ENCODE measurements around the gene PIEZO2. TPM values are rescaled to one million over a fixed set of nuclear protein-coding genes. Genes with fewer than 3 reads are reported as not detected.

Gene PIEZO2
- total RNA-seq, 1 experiment from 2014 or later = not detected

GRCh38 chr18:10705291-10705690, 444.1 kb downstream of the PIEZO2 start:
- H3K9ac ChIP-seq (ENCODE audit: low read length) = no peak overlapping the region
- no peak overlapping the region for H3K4me3 ChIP-seq (ENCODE audit: low read length)
- H3K4me2 ChIP-seq (ENCODE audit: low read depth, low read length, poor library complexity, severe bottlenecking) = no peak overlapping the region
- H3K27ac ChIP-seq (ENCODE audit: low read length) = no peak overlapping the region
- no peaks in the 10 kb centered on the region for H3K9me2 ChIP-seq (replicated peaks; ENCODE audit: insufficient read depth, low read length)
- no peaks in the 10 kb centered on the region for H3K36me3 ChIP-seq (ENCODE audit: insufficient read depth, low read length)
- no peak overlapping the region for H2AFZ ChIP-seq (ENCODE audit: low read length)
- no peaks in the 10 kb centered on the region for H3K4me1 ChIP-seq (ENCODE audit: low read length)
- H4K20me1 ChIP-seq (ENCODE audit: insufficient read depth, low read depth, low read length) = no peaks in the 10 kb centered on the region
- H3K27me3 ChIP-seq (ENCODE audit: low read length) = no peaks in the 10 kb centered on the region
- H3K9me3 ChIP-seq (ENCODE audit: low read length) = no peaks in the 10 kb centered on the region
- no peaks in the 10 kb centered on the region for H3K79me2 ChIP-seq (ENCODE audit: low read length)
- no peak for DNase-seq

DNA sequence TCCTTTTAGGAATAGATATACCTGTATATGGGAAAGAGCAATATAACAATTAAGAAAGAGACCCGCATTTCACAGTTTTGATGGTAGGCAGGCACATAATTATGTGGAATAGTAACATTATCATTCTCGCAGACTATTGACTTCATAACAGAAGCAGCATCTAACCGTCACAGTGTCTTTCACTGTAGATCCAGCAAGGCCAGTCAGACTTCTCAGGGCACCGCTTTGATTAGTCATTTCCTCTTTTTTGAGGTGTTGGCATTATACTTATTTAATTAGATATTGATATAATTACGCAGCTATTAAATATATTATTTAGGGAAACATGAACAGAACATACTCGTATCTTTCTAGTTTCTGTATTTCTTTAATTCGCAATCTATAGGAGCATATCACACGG, 447.2 kb downstream of the PIEZO2 start:
- no peak overlapping the region for H2AFZ ChIP-seq (ENCODE audit: low read length)
- no peak overlapping the region for H3K4me2 ChIP-seq (ENCODE audit: low read depth, low read length, poor library complexity, severe bottlenecking)
- H3K4me1 ChIP-seq (ENCODE audit: low read length) = no peaks in the 10 kb centered on the region
- DNase-seq = no peak
- no peaks in the 10 kb centered on the region for H4K20me1 ChIP-seq (ENCODE audit: insufficient read depth, low read depth, low read length)
- H3K9me2 ChIP-seq (replicated peaks; ENCODE audit: insufficient read depth, low read length) = no peaks in the 10 kb centered on the region
- no peak overlapping the region for H3K4me3 ChIP-seq (ENCODE audit: low read length)
- no peaks in the 10 kb centered on the region for H3K79me2 ChIP-seq (ENCODE audit: low read length)
- H3K9me3 ChIP-seq (ENCODE audit: low read length) = no peaks in the 10 kb centered on the region
- H3K9ac ChIP-seq (ENCODE audit: low read length) = no peak overlapping the region
- no peaks in the 10 kb centered on the region for H3K27me3 ChIP-seq (ENCODE audit: low read length)
- no peaks in the 10 kb centered on the region for H3K36me3 ChIP-seq (ENCODE audit: insufficient read depth, low read length)
- no peak overlapping the region for H3K27ac ChIP-seq (ENCODE audit: low read length)

DNA sequence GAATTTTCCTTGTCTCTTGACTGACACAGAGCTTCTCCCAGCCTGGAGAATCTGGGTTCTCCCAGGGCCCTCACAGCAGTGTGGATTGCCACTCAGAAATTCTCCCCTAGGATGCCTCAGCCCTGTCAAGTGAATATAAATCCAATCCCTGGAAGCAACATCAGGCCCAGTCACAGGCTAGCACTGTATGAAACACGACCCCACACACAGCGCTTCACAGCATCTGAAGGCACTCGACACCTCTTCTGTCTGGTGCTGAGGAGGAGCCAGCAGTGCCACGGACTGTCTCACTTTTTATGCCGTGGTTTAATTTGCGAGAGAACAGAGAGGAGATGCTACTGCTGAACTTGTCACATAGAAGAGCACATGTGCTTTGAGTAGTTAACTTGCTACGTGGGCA, 459.0 kb downstream of the PIEZO2 start:
- H3K27ac ChIP-seq (ENCODE audit: low read length) = no peak overlapping the region
- H3K79me2 ChIP-seq (ENCODE audit: low read length) = no peaks in the 10 kb centered on the region
- DNase-seq = no peak
- H3K9ac ChIP-seq (ENCODE audit: low read length) = no peak overlapping the region
- no peak overlapping the region for H2AFZ ChIP-seq (ENCODE audit: low read length)
- no peaks in the 10 kb centered on the region for H3K27me3 ChIP-seq (ENCODE audit: low read length)
- H3K36me3 ChIP-seq (ENCODE audit: insufficient read depth, low read length) = no peaks in the 10 kb centered on the region
- H3K4me1 ChIP-seq (ENCODE audit: low read length) = no peaks in the 10 kb centered on the region
- H3K4me2 ChIP-seq (ENCODE audit: low read depth, low read length, poor library complexity, severe bottlenecking) = no peak overlapping the region
- no peaks in the 10 kb centered on the region for H3K9me2 ChIP-seq (replicated peaks; ENCODE audit: insufficient read depth, low read length)
- no peaks in the 10 kb centered on the region for H4K20me1 ChIP-seq (ENCODE audit: insufficient read depth, low read depth, low read length)
- H3K4me3 ChIP-seq (ENCODE audit: low read length) = no peak overlapping the region
- no peaks in the 10 kb centered on the region for H3K9me3 ChIP-seq (ENCODE audit: low read length)

- H3K9me2 ChIP-seq (replicated peaks; ENCODE audit: insufficient read depth, low read length) = no peaks in the 10 kb centered on the region
- no peaks in the 10 kb centered on the region for H3K79me2 ChIP-seq (ENCODE audit: low read length)
- H3K36me3 ChIP-seq (ENCODE audit: insufficient read depth, low read length) = no peaks in the 10 kb centered on the region
- no peaks in the 10 kb centered on the region for H3K27me3 ChIP-seq (ENCODE audit: low read length)
- no peak overlapping the region for H2AFZ ChIP-seq (ENCODE audit: low read length)
- H3K27ac ChIP-seq (ENCODE audit: low read length) = no peak overlapping the region
- H3K4me3 ChIP-seq (ENCODE audit: low read length) = no peak overlapping the region
- no peak overlapping the region for H3K9ac ChIP-seq (ENCODE audit: low read length)
- H3K9me3 ChIP-seq (ENCODE audit: low read length) = no peaks in the 10 kb centered on the region
- no peaks in the 10 kb centered on the region for H3K4me1 ChIP-seq (ENCODE audit: low read length)
- no peak overlapping the region for H3K4me2 ChIP-seq (ENCODE audit: low read depth, low read length, poor library complexity, severe bottlenecking)
- no peak for DNase-seq
- no peaks in the 10 kb centered on the region for H4K20me1 ChIP-seq (ENCODE audit: insufficient read depth, low read depth, low read length)
Measured at GRCh38 chr18:10690035-10690329, 459.4 kb downstream of the PIEZO2 start.

DNA sequence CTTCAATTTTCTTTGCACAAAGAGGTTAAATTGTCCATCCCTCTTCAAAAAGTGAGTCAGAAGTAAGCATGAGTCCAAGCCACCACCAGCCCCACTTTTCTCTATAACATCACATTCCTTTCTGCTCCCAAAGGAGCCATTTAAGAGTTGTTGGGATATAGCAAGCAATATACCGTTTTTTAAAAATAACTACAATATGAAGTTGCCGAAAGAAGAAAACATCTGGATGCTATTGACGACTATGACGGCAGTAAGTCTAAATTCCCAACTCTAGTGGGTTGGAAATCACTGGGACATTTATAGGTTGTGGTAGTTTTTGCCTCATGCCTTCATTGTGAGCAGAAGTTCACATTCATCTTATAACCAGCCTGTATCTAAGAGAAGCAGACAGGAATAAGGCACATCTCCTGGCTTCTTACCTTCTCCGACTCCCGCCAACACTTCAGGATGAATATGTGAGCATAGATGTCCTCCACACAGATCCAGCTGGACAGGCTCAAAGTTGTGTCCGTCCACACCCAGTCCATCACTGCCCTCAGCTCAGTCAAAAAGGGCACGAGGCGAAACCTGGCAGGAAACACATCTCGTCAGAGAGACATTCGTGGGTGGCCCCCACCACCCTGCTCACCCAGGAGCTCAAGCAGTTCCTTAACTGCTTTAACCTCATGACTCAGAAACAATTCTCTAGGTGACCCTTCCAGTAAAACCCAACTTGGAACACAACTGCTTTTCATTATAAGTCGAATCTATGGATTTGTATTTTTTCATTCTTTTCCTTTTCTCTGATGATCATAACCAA, 459.9 kb downstream of the PIEZO2 start:
- no peaks in the 10 kb centered on the region for H3K4me1 ChIP-seq (ENCODE audit: low read length)
- H3K36me3 ChIP-seq (ENCODE audit: insufficient read depth, low read length) = no peaks in the 10 kb centered on the region
- no peak overlapping the region for H2AFZ ChIP-seq (ENCODE audit: low read length)
- H3K27ac ChIP-seq (ENCODE audit: low read length) = no peak overlapping the region
- H3K9me2 ChIP-seq (replicated peaks; ENCODE audit: insufficient read depth, low read length) = no peaks in the 10 kb centered on the region
- H3K9me3 ChIP-seq (ENCODE audit: low read length) = no peaks in the 10 kb centered on the region
- no peak for DNase-seq
- H4K20me1 ChIP-seq (ENCODE audit: insufficient read depth, low read depth, low read length) = no peaks in the 10 kb centered on the region
- H3K4me3 ChIP-seq (ENCODE audit: low read length) = no peak overlapping the region
- H3K79me2 ChIP-seq (ENCODE audit: low read length) = no peaks in the 10 kb centered on the region
- no peaks in the 10 kb centered on the region for H3K27me3 ChIP-seq (ENCODE audit: low read length)
- no peak overlapping the region for H3K9ac ChIP-seq (ENCODE audit: low read length)
- no peak overlapping the region for H3K4me2 ChIP-seq (ENCODE audit: low read depth, low read length, poor library complexity, severe bottlenecking)

DNA sequence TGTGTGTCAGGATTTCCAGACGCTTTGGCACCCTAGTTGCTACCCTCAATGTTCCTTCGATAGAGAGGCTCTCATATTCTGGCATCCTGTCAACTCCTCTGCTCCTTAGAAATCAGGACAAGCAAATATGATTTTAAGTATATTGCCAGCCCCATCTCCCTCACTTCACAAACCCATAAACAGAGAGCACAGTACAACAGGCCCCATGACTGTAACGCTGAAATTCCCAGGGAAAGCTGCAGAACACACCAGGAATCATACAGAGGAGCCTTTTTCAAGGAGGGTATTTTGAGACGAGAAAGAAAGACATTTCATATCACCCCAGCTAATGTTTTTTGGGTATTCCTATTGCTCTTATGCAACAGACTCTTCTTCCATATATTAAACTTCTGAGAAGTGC, 460.6 kb downstream of the PIEZO2 start:
- Histone ChIP-seq H3K27me3 (ENCODE audit: low read length) (no peaks in the 10 kb centered on the region), H3K4me2 (ENCODE audit: low read depth, low read length, poor library complexity, severe bottlenecking) (no peak overlapping the region), H3K9ac (ENCODE audit: low read length) (no peak overlapping the region), H4K20me1 (ENCODE audit: insufficient read depth, low read depth, low read length) (no peaks in the 10 kb centered on the region), H3K4me1 (ENCODE audit: low read length) (no peaks in the 10 kb centered on the region), H3K79me2 (ENCODE audit: low read length) (no peaks in the 10 kb centered on the region), H3K36me3 (ENCODE audit: insufficient read depth, low read length) (no peaks in the 10 kb centered on the region), H3K27ac (ENCODE audit: low read length) (no peak overlapping the region), H3K4me3 (ENCODE audit: low read length) (no peak overlapping the region), H3K9me2 (replicated peaks; ENCODE audit: insufficient read depth, low read length) (no peaks in the 10 kb centered on the region), H3K9me3 (ENCODE audit: low read length) (no peaks in the 10 kb centered on the region), H2AFZ (ENCODE audit: low read length) (no peak overlapping the region)
- no peak for DNase-seq

GRCh38 chr18:10687161-10687925, 462.0 kb downstream of the PIEZO2 start:
- Histone ChIP-seq H3K27ac (ENCODE audit: low read length) (no peak overlapping the region), H3K4me3 (ENCODE audit: low read length) (no peak overlapping the region), H3K36me3 (ENCODE audit: insufficient read depth, low read length) (no peaks in the 10 kb centered on the region), H3K4me2 (ENCODE audit: low read depth, low read length, poor library complexity, severe bottlenecking) (no peak overlapping the region), H3K4me1 (ENCODE audit: low read length) (no peaks in the 10 kb centered on the region), H3K27me3 (ENCODE audit: low read length) (no peaks in the 10 kb centered on the region), H2AFZ (ENCODE audit: low read length) (no peak overlapping the region), H3K79me2 (ENCODE audit: low read length) (no peaks in the 10 kb centered on the region), H4K20me1 (ENCODE audit: insufficient read depth, low read depth, low read length) (no peaks in the 10 kb centered on the region), H3K9ac (ENCODE audit: low read length) (no peak overlapping the region), H3K9me2 (replicated peaks; ENCODE audit: insufficient read depth, low read length) (no peaks in the 10 kb centered on the region), H3K9me3 (ENCODE audit: low read length) (no peaks in the 10 kb centered on the region)
- DNase-seq = no peak

DNA sequence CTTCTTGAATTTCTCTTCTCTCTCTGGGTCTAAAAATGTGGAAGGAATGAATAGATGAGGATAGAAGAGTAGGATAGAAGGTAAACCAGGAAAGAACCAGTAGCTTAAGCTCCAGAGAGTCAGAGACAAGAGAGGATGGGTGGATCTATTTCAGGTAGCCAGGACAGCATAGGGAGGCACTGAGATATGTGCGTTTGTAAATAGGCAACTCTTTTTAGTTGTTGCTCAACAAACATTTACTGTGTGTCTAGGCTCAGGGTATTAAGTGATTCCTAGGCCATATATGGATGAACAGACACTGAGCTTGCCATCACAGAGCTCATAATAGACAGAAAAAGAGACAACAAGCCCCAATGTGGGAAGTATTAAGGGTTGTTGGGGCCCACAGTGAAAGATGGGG, 463.1 kb downstream of the PIEZO2 start:
- no peaks in the 10 kb centered on the region for H3K9me2 ChIP-seq (replicated peaks; ENCODE audit: insufficient read depth, low read length)
- no peaks in the 10 kb centered on the region for H3K27me3 ChIP-seq (ENCODE audit: low read length)
- no peak overlapping the region for H3K27ac ChIP-seq (ENCODE audit: low read length)
- H3K9me3 ChIP-seq (ENCODE audit: low read length) = no peaks in the 10 kb centered on the region
- no peaks in the 10 kb centered on the region for H4K20me1 ChIP-seq (ENCODE audit: insufficient read depth, low read depth, low read length)
- H3K4me2 ChIP-seq (ENCODE audit: low read depth, low read length, poor library complexity, severe bottlenecking) = no peak overlapping the region
- no peak for DNase-seq
- no peak overlapping the region for H2AFZ ChIP-seq (ENCODE audit: low read length)
- no peak overlapping the region for H3K9ac ChIP-seq (ENCODE audit: low read length)
- no peaks in the 10 kb centered on the region for H3K4me1 ChIP-seq (ENCODE audit: low read length)
- H3K36me3 ChIP-seq (ENCODE audit: insufficient read depth, low read length) = no peaks in the 10 kb centered on the region
- H3K79me2 ChIP-seq (ENCODE audit: low read length) = no peaks in the 10 kb centered on the region
- H3K4me3 ChIP-seq (ENCODE audit: low read length) = no peak overlapping the region
